SK-N-SH (cell line): ENCODE measurements around the gene TRIL. TPM values are rescaled to one million over a fixed set of nuclear protein-coding genes. Genes with fewer than 3 reads are reported as not detected.

Experiments used
- CTCF ChIA-PET: fragments of 300-600, 350-600 bp; formaldehyde crosslinking; extraction: SDS; loops from one replicate; lab custom pipeline; 2021; lab: Yijun Ruan, JAX
- POLR2A ChIA-PET: fragments of 350-600 bp; sonication (Branson Sonifier 250); formaldehyde crosslinking; extraction: SDS; loops from one replicate; lab custom pipeline; 2020; ENCODE audit warnings: antibody characterized with exemption, inconsistent platforms; lab: Yijun Ruan, JAX
- DNase-seq: peaks from one replicate; pipeline ENCODE4 v3.0.0; 2012
- H2AFZ ChIP-seq: fragments of 200-600 bp; sonication (generic); 2 replicates; pipeline ENCODE4 v1.8.1; 2016; ENCODE audit warnings: antibody characterized with exemption, mild to moderate bottlenecking, low read depth
- H3F3A ChIP-seq: fragments of 200-600 bp; sonication (generic); replicated peaks from 2 replicates; pipeline ENCODE3; 2016; ENCODE audit warnings: antibody characterized with exemption, mild to moderate bottlenecking; ENCODE audit not compliant: insufficient read depth
- H3K27ac ChIP-seq, 2 experiments: fragments of 200-500 bp in 1 of 2; fragments of 200-600 bp in 1 of 2; sonication (Bioruptor generic) in 1 of 2; sonication (generic), shearing (Covaris generic) in 1 of 2; 2 replicates each; pipeline versions ENCODE4 v1.5.1 to v1.6.1; 2014 to 2016; ENCODE audit warnings: low read depth in 2 of 2, inconsistent platforms in 1 of 2, low read length in 1 of 2, mild to moderate bottlenecking in 1 of 2, mixed read lengths in 1 of 2
- H3K27me3 ChIP-seq: fragments of 200-600 bp; sonication (generic), shearing (Covaris generic); 2 replicates; pipeline ENCODE4 v1.6.1; 2016; ENCODE audit warnings: mixed run types; ENCODE audit not compliant: insufficient read depth
- H3K36me3 ChIP-seq, 2 experiments: fragments of 200-500 bp in 1 of 2; fragments of 200-600 bp in 1 of 2; sonication (Bioruptor generic) in 1 of 2; sonication (generic) in 1 of 2; replicated peaks in 1 of 2; 2 replicates each; pipeline versions ENCODE3 to v1.5.1; 2014 to 2016; ENCODE audit warnings: low read length in 1 of 2, mild to moderate bottlenecking in 1 of 2; ENCODE audit not compliant: insufficient read depth in 2 of 2, control insufficient read depth in 1 of 2
- H3K4me1 ChIP-seq, 2 experiments: fragments of 200-500 bp in 1 of 2; fragments of 200-600 bp in 1 of 2; sonication (Bioruptor generic) in 1 of 2; sonication (generic), shearing (Covaris generic) in 1 of 2; 2 replicates each; pipeline versions ENCODE4 v1.5.1 to v1.6.1; 2014 to 2016; ENCODE audit warnings: low read depth in 1 of 2, low read length in 1 of 2, mixed run types in 1 of 2; ENCODE audit not compliant: insufficient read depth in 2 of 2, control insufficient read depth in 1 of 2
- H3K4me2 ChIP-seq: fragments of 200-600 bp; sonication (generic), shearing (Covaris generic); 2 replicates; pipeline ENCODE4 v1.6.1; 2017; ENCODE audit warnings: mixed run types
- H3K4me3 ChIP-seq, 2 experiments: fragments of 200-500 bp in 1 of 2; fragments of 200-600 bp in 1 of 2; sonication (Bioruptor generic) in 1 of 2; sonication (generic), shearing (Covaris generic) in 1 of 2; 2 replicates each; pipeline versions ENCODE4 v1.5.1 to v1.8.1; 2014 to 2016; ENCODE audit warnings: low read depth in 2 of 2, inconsistent platforms in 1 of 2, low read length in 1 of 2, mild to moderate bottlenecking in 1 of 2, mixed read lengths in 1 of 2, moderate library complexity in 1 of 2
- H3K79me2 ChIP-seq: fragments of 200-600 bp; sonication (generic); 2 replicates; pipeline ENCODE4 v1.8.1; 2017; ENCODE audit warnings: mild to moderate bottlenecking; ENCODE audit not compliant: insufficient read depth
- H3K9ac ChIP-seq: fragments of 200-600 bp; sonication (generic); 2 replicates; pipeline ENCODE4 v1.6.1; 2017; ENCODE audit warnings: mixed run types
- H3K9me2 ChIP-seq: fragments of 200-600 bp; sonication (generic); 2 replicates; pipeline ENCODE4 v1.6.1; 2017; ENCODE audit warnings: mixed run types
- H3K9me3 ChIP-seq: fragments of 200-600 bp; sonication (generic); 2 replicates; pipeline ENCODE4 v1.6.1; 2017; ENCODE audit warnings: mixed run types, mild to moderate bottlenecking, moderate library complexity
- H4K20me1 ChIP-seq: fragments of 200-600 bp; sonication (generic); 2 replicates; pipeline ENCODE4 v1.6.1; 2017; ENCODE audit warnings: mild to moderate bottlenecking, mixed run types; ENCODE audit not compliant: insufficient read depth
- CHD2 ChIP-seq: fragments of 150-350 bp; IDR thresholded peaks from 2 replicates; pipeline ENCODE4 v1.6.1; 2018; ENCODE audit warnings: low read length; ENCODE audit not compliant: partially characterized antibody
- ELF1 ChIP-seq: IDR thresholded peaks from 2 replicates; pipeline ENCODE4 v1.4.0; 2012
- EP300 ChIP-seq, 2 experiments: IDR thresholded peaks; 2 replicates each; pipeline versions ENCODE4 v1.4.0 to v1.6.1; 2012; ENCODE audit warnings: borderline replicate concordance in 1 of 2, low read depth in 1 of 2, low read length in 1 of 2
- FOSL2 ChIP-seq: IDR thresholded peaks from 2 replicates; pipeline ENCODE4 v1.4.0; 2012; ENCODE audit warnings: low read depth, mild to moderate bottlenecking, moderate library complexity, borderline replicate concordance
- GATA2 ChIP-seq: sonication (generic); formaldehyde crosslinking; IDR thresholded peaks from 2 replicates; pipeline ENCODE4 v1.5.0; 2020; ENCODE audit warnings: mild to moderate bottlenecking, missing genetic modification reagents
- JUND ChIP-seq: IDR thresholded peaks from 2 replicates; pipeline ENCODE4 v1.4.0; 2012
- MXI1 ChIP-seq: IDR thresholded peaks from 2 replicates; pipeline ENCODE4 v1.6.1; 2012; ENCODE audit warnings: mild to moderate bottlenecking, low read depth, low read length, improper control_type of control experiment
- NRF1 ChIP-seq: IDR thresholded peaks from 2 replicates; pipeline ENCODE4 v1.6.1; 2012; ENCODE audit warnings: low read depth, mild to moderate bottlenecking, low read length
- RAD21 ChIP-seq: IDR thresholded peaks from 2 replicates; pipeline ENCODE4 v1.6.1; 2012; ENCODE audit warnings: mild to moderate bottlenecking, low read length
- RCOR1 ChIP-seq: fragments of 150-350 bp; IDR thresholded peaks from 2 replicates; pipeline ENCODE4 v1.6.1; 2017; ENCODE audit warnings: antibody characterized with exemption, low read length
- RXRA ChIP-seq: IDR thresholded peaks from 2 replicates; pipeline ENCODE4 v1.4.0; 2012; ENCODE audit warnings: low read depth, mild to moderate bottlenecking, borderline replicate concordance
- SIN3A ChIP-seq: IDR thresholded peaks from 2 replicates; pipeline ENCODE4 v1.6.1; 2012; ENCODE audit warnings: low read depth, mild to moderate bottlenecking, low read length, moderate library complexity, borderline replicate concordance
- SMC3 ChIP-seq: IDR thresholded peaks from 2 replicates; pipeline ENCODE4 v1.6.1; 2012; ENCODE audit warnings: low read depth, low read length, improper control_type of control experiment
- TAF1 ChIP-seq: IDR thresholded peaks from 2 replicates; pipeline ENCODE4 v1.6.1; 2012; ENCODE audit warnings: low read depth, mild to moderate bottlenecking, low read length, moderate library complexity, borderline replicate concordance
- TCF12 ChIP-seq: IDR thresholded peaks from 2 replicates; pipeline ENCODE4 v1.4.0; 2012
- WGBS: methylation state at CpG from one replicate; pipeline ENCODE4 v1.1.6; 2017; ENCODE audit warnings: low lambda C conversion rate; 5-methylcytosine and 5-hydroxymethylcytosine counted together
- polyA plus RNA-seq, 3 experiments: library from polyadenylated mRNA; depleted of rRNA; stranded (reverse); fragments of >200 nt; gene quantifications; 2 replicates each; pipeline ENCODE4 v1.2.3, GENCODE V29; 2012
- TF ChIP-seq, protein P1 (sequence below): IDR thresholded peaks from 2 replicates; pipeline ENCODE4; 2012
- TF ChIP-seq, protein P2 (sequence below): IDR thresholded peaks from 2 replicates; pipeline ENCODE4 v1.4.0; 2012; ENCODE audit warnings: low read depth
- TF ChIP-seq, protein P3 (sequence below): fragments of 200-600 bp; sonication (generic); IDR thresholded peaks from 2 replicates; pipeline ENCODE4 v1.6.1; 2017; ENCODE audit warnings: antibody characterized with exemption, mild to moderate bottlenecking, moderate library complexity
- TF ChIP-seq, protein P4 (sequence below): IDR thresholded peaks from 2 replicates; pipeline ENCODE4 v1.4.0; 2012; ENCODE audit warnings: low read depth, borderline replicate concordance

The TRIL gene
- polyA plus RNA-seq, 1 of the 3 experiments (the other 2 are of a cell fraction): 0.18 TPM

DNA sequence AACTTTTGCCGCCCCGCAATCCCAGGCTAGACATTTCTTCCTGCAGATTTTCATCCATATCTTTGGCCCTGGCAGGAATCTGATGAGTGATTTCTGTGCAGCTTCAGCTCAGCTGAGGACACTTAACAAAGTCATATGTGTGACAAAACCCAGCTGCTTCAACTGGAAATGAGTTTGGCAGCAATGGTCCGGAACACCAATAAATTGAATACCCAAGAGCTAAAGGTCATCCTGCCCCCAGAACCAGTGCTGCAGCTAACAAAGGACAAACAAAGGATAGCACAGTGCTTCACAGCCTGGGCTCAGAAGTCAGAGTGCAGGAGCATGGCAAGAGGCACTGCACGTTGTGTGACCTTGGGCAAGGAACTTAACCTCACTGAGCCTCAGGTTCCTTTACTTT, 40.0 kb upstream of the TRIL start:
- POLR2A ChIA-PET: no interaction called here
- CTCF ChIA-PET: interaction anchor here (0.7 to 2.1 kb wide), 7 partner anchors 16 to 191 kb away, joined by 3 to 17 read pairs (median 5); no protein-coding TSS in a partner anchor
- TF ChIP-seq NRF1 (no peak), FOSL2 (no peak), TCF12 (no peak), RXRA (no peak), EP300 (IDR thresholded peaks at IDR 0.05; ENCODE audit: borderline replicate concordance in 1 of 2, low read depth in 1 of 2, low read length in 1 of 2) (no peak), GATA2 (CRISPR knock-in tag) (no peak), SIN3A (no peak), SMC3 (no peak), JUND (no peak), RAD21 (no peak), MXI1 (no peak), RCOR1 (no peak), ELF1 (no peak), TAF1 (no peak), CHD2 (no peak)
- TF ChIP-seq, protein P1, sequence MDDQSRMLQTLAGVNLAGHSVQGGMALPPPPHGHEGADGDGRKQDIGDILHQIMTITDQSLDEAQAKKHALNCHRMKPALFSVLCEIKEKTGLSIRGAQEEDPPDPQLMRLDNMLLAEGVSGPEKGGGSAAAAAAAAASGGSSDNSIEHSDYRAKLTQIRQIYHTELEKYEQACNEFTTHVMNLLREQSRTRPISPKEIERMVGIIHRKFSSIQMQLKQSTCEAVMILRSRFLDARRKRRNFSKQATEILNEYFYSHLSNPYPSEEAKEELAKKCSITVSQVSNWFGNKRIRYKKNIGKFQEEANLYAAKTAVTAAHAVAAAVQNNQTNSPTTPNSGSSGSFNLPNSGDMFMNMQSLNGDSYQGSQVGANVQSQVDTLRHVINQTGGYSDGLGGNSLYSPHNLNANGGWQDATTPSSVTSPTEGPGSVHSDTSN: no peak
- TF ChIP-seq, protein P2, sequence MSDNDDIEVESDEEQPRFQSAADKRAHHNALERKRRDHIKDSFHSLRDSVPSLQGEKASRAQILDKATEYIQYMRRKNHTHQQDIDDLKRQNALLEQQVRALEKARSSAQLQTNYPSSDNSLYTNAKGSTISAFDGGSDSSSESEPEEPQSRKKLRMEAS: no peak
- TF ChIP-seq, protein P3, sequence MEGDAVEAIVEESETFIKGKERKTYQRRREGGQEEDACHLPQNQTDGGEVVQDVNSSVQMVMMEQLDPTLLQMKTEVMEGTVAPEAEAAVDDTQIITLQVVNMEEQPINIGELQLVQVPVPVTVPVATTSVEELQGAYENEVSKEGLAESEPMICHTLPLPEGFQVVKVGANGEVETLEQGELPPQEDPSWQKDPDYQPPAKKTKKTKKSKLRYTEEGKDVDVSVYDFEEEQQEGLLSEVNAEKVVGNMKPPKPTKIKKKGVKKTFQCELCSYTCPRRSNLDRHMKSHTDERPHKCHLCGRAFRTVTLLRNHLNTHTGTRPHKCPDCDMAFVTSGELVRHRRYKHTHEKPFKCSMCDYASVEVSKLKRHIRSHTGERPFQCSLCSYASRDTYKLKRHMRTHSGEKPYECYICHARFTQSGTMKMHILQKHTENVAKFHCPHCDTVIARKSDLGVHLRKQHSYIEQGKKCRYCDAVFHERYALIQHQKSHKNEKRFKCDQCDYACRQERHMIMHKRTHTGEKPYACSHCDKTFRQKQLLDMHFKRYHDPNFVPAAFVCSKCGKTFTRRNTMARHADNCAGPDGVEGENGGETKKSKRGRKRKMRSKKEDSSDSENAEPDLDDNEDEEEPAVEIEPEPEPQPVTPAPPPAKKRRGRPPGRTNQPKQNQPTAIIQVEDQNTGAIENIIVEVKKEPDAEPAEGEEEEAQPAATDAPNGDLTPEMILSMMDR: no peak
- TF ChIP-seq, protein P4, sequence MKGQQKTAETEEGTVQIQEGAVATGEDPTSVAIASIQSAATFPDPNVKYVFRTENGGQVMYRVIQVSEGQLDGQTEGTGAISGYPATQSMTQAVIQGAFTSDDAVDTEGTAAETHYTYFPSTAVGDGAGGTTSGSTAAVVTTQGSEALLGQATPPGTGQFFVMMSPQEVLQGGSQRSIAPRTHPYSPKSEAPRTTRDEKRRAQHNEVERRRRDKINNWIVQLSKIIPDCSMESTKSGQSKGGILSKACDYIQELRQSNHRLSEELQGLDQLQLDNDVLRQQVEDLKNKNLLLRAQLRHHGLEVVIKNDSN: no peak

More for the DNA sequence above, 40.0 kb upstream of the TRIL start:
- DNase-seq: no peak
- Histone ChIP-seq H3K9ac (no peak overlapping the region), H3K4me3 (no peak overlapping the region), H3K9me3 (no peaks in the 10 kb centered on the region), H3K27me3 (no peaks in the 10 kb centered on the region; the same call in 1 of the 2 replicates), H2AFZ (no peak overlapping the region), H3K79me2 (no peaks in the 10 kb centered on the region), H3K9me2 (no peaks in the 10 kb centered on the region), H3K27ac (peak overlapping the region in 1 of 2 experiments; percentile 26; a peak in 1 of 4 replicates), H3K4me2 (no peak overlapping the region), H4K20me1 (no peaks in the 10 kb centered on the region), H3K4me1 (peaks cover 0 to 12% of the 10 kb centered on the region in 2 experiments; a peak in 1 of 4 replicates), H3K36me3 (no peaks in the 10 kb centered on the region), H3F3A (no peaks in the 10 kb centered on the region)
- WGBS: 80% methylated on average over 4 of the region's 4 CpGs
